Hepatocyte (in vitro differentiated cells): ENCODE measurements around the gene DOK6.

Experiments used
- CTCF ChIP-seq: fragments of 200-600 bp; sonication (generic); IDR thresholded peaks from 2 replicates; pipeline ENCODE4 v1.5.1; 2016; ENCODE audit warnings: antibody characterized with exemption, mild to moderate bottlenecking; ENCODE audit not compliant: poor library complexity
- EZH2 ChIP-seq: fragments of 200-600 bp; sonication (generic); IDR thresholded peaks from 2 replicates; pipeline ENCODE4 v1.6.1; 2016; ENCODE audit warnings: antibody characterized with exemption, mild to moderate bottlenecking, borderline replicate concordance

- TF ChIP-seq CTCF (no peak), EZH2 (no peak)
These were observed 438.8 kb downstream of the DOK6 start for GRCh38 chr18:69839497-69839896.
